ENCODE data around the gene NNMT.

Gene NNMT

GRCh38 chr11:114316980-114317786 lies 21.0 kb downstream of the NNMT start:
- Histone ChIP-seq H3K9me2 (replicated peaks; ENCODE audit: insufficient read depth, low read length) (no peaks in the 10 kb centered on the region), H3K79me2 (ENCODE audit: low read length) (no peaks in the 10 kb centered on the region), H3K4me2 (ENCODE audit: low read depth, low read length) (no peak overlapping the region), H3K27ac (ENCODE audit: low read length) (no peak overlapping the region), H3K36me3 (replicated peaks; ENCODE audit: insufficient read depth, low read length) (no peaks in the 10 kb centered on the region), H3K27me3 (replicated peaks; ENCODE audit: insufficient read depth, low read length) (no peaks in the 10 kb centered on the region), H3K4me3 (ENCODE audit: low read length) (no peak overlapping the region), H3F3A (ENCODE audit: insufficient read depth, low read length) (peaks cover 15% of the 10 kb centered on the region), H3K4me1 (ENCODE audit: low read length) (peaks cover 20% of the 10 kb centered on the region), H3K9me3 (replicated peaks; ENCODE audit: insufficient read depth, low read length) (no peaks in the 10 kb centered on the region), H4K20me1 (ENCODE audit: insufficient read depth, low read length) (no peaks in the 10 kb centered on the region), H2AFZ (ENCODE audit: low read length) (no peak overlapping the region), H3K9ac (ENCODE audit: low read length) (no peak overlapping the region)
- TF ChIP-seq CTCF (IDR thresholded peaks at IDR 0.05; ENCODE audit: low read length), result no peak
- no peak for TF ChIP-seq EZH2phosphoT487 (IDR thresholded peaks at IDR 0.05; ENCODE audit: low read length)
- no peak for TF ChIP-seq EZH2 (optimal IDR thresholded peaks at IDR 0.05; ENCODE audit: low read depth, low read length)
- no peak for DNase-seq

GRCh38 chr11:114317787-114318137 lies 21.6 kb downstream of the NNMT start:
- no peak overlapping the region for H2AFZ ChIP-seq (ENCODE audit: low read length)
- H3K36me3 ChIP-seq (replicated peaks; ENCODE audit: insufficient read depth, low read length), result no peaks in the 10 kb centered on the region
- TF ChIP-seq EZH2 (optimal IDR thresholded peaks at IDR 0.05; ENCODE audit: low read depth, low read length), result no peak
- TF ChIP-seq CTCF (IDR thresholded peaks at IDR 0.05; ENCODE audit: low read length), result peak; percentile 86
- no peak for TF ChIP-seq EZH2phosphoT487 (IDR thresholded peaks at IDR 0.05; ENCODE audit: low read length)
- peaks cover 20% of the 10 kb centered on the region for H3K4me1 ChIP-seq (ENCODE audit: low read length)
- H4K20me1 ChIP-seq (ENCODE audit: insufficient read depth, low read length), result no peaks in the 10 kb centered on the region
- H3K4me2 ChIP-seq (ENCODE audit: low read depth, low read length), result peak overlapping the region; percentile 58; the same call in 1 of the 2 replicates
- peak; percentile 77 for DNase-seq
- no peak overlapping the region for H3K4me3 ChIP-seq (ENCODE audit: low read length)
- H3F3A ChIP-seq (ENCODE audit: insufficient read depth, low read length), result peaks cover 15% of the 10 kb centered on the region
- H3K9me3 ChIP-seq (replicated peaks; ENCODE audit: insufficient read depth, low read length), result no peaks in the 10 kb centered on the region
- H3K9me2 ChIP-seq (replicated peaks; ENCODE audit: insufficient read depth, low read length), result no peaks in the 10 kb centered on the region
- peak overlapping the region; percentile 13; the same call in 1 of the 2 replicates for H3K9ac ChIP-seq (ENCODE audit: low read length)
- no peaks in the 10 kb centered on the region for H3K79me2 ChIP-seq (ENCODE audit: low read length)
- H3K27me3 ChIP-seq (replicated peaks; ENCODE audit: insufficient read depth, low read length), result no peaks in the 10 kb centered on the region
- peak overlapping the region; percentile 50; the same call in 1 of the 2 replicates for H3K27ac ChIP-seq (ENCODE audit: low read length)

- H2AFZ ChIP-seq (ENCODE audit: low read length), result peak overlapping the region; percentile 69
- DNase-seq, result peak; percentile 53
- peaks cover 20% of the 10 kb centered on the region for H3K4me1 ChIP-seq (ENCODE audit: low read length)
- H4K20me1 ChIP-seq (ENCODE audit: insufficient read depth, low read length), result no peaks in the 10 kb centered on the region
- H3K9ac ChIP-seq (ENCODE audit: low read length), result peak overlapping the region; percentile 13; the same call in 1 of the 2 replicates
- H3K27me3 ChIP-seq (replicated peaks; ENCODE audit: insufficient read depth, low read length), result no peaks in the 10 kb centered on the region
- TF ChIP-seq EZH2 (optimal IDR thresholded peaks at IDR 0.05; ENCODE audit: low read depth, low read length), result no peak
- TF ChIP-seq CTCF (IDR thresholded peaks at IDR 0.05; ENCODE audit: low read length), result no peak
- no peak for TF ChIP-seq EZH2phosphoT487 (IDR thresholded peaks at IDR 0.05; ENCODE audit: low read length)
- H3K36me3 ChIP-seq (replicated peaks; ENCODE audit: insufficient read depth, low read length), result no peaks in the 10 kb centered on the region
- peak overlapping the region; percentile 58 for H3K4me2 ChIP-seq (ENCODE audit: low read depth, low read length)
- peak overlapping the region; percentile 9; the same call in 1 of the 2 replicates for H3K4me3 ChIP-seq (ENCODE audit: low read length)
- peak overlapping the region; percentile 50; the same call in 1 of the 2 replicates for H3K27ac ChIP-seq (ENCODE audit: low read length)
- no peaks in the 10 kb centered on the region for H3K9me2 ChIP-seq (replicated peaks; ENCODE audit: insufficient read depth, low read length)
- H3K79me2 ChIP-seq (ENCODE audit: low read length), result no peaks in the 10 kb centered on the region
- H3K9me3 ChIP-seq (replicated peaks; ENCODE audit: insufficient read depth, low read length), result no peaks in the 10 kb centered on the region
- H3F3A ChIP-seq (ENCODE audit: insufficient read depth, low read length), result peaks cover 15% of the 10 kb centered on the region
These were observed 22.2 kb downstream of the NNMT start for GRCh38 chr11:114318361-114318760.
